Testis (tissue), 2 donors: ENCODE results near the gene CD24.

Experiments
- CTCF ChIP-seq, 3 experiments: fragments of 450-650 bp in 2 of 3; fragments of 200-600 bp in 1 of 3; sonication (generic) in 1 of 3; IDR thresholded peaks; one replicate each; pipeline ENCODE4 v1.5.1; 2016 to 2019; ENCODE audit warnings: antibody characterized with exemption in 3 of 3, mild to moderate bottlenecking in 2 of 3, moderate library complexity in 1 of 3
- POLR2A ChIP-seq: fragments of 450-650 bp; IDR thresholded peaks from one replicate; pipeline ENCODE4 v1.6.1; 2017; ENCODE audit warnings: antibody characterized with exemption, mild to moderate bottlenecking, moderate library complexity

GRCh38 chr6:106977246-106977645 is 2.7 kb upstream of the CD24 start:
- TF ChIP-seq CTCF (IDR thresholded peaks at IDR 0.05) = no peak
- TF ChIP-seq POLR2A = no peak
